HG02759 (cell line): Measurements from ENCODE around the gene NR2F6.

Source experiments
- ATAC-seq: cut with Tn5 transposase; IDR thresholded peaks from one replicate; pipeline ENCODE4 v1.9.1; 2021; ENCODE audit warnings: mild to moderate bottlenecking, moderate library complexity; ENCODE audit not compliant: unreplicated experiment

Gene NR2F6

GRCh38 chr19:17240062-17240752, 5.5 kb downstream of the NR2F6 start:
- ATAC-seq = no peak

GRCh38 chr19:17237747-17238706, 7.7 kb downstream of the NR2F6 start:
- ATAC-seq = no peak

GRCh38 chr19:17236811-17237543, 8.7 kb downstream of the NR2F6 start:
- no peak for ATAC-seq

DNA sequence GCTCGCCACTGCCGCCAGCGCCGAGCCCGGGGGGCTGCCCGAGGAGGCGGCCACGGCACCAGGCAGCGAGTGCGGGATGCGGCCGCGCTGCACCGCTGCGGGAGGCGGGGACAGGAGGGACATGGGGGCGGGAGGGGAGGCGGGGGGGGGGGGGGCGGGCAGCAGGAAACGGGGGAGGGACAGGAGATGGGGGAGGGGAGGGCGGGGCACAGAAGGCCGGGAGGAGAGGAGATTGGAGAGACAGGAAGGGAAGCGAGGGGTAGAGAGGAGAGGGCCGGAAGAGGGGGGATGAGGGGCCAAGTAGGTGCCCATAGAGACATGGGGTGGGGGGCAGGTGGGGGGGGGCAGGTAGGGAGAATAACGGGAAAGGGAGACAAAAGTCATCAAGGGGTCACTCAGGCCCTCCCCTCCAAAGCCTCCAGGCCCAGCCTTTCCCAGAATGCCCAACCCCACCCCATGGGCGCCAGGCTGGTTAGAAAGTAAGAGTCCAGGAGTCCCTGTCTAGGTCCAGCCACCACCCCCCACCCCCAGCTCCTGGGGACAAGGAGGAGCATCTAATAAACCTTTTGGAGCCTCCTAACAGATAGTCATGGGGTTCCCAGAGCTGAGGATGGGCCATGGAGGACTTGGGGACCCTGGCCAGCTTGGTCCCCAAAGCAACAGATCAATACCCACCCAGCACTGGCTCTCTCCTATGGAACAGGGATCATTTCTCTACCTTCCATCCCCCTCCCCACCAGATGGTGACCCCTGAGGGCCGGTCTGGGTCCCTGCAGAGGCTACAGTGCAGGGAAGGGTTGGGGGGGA, 9.5 kb downstream of the NR2F6 start:
- ATAC-seq = peak; percentile 23

GRCh38 chr19:17235300-17235970, 10.3 kb downstream of the NR2F6 start:
- peak; percentile 79 for ATAC-seq

DNA sequence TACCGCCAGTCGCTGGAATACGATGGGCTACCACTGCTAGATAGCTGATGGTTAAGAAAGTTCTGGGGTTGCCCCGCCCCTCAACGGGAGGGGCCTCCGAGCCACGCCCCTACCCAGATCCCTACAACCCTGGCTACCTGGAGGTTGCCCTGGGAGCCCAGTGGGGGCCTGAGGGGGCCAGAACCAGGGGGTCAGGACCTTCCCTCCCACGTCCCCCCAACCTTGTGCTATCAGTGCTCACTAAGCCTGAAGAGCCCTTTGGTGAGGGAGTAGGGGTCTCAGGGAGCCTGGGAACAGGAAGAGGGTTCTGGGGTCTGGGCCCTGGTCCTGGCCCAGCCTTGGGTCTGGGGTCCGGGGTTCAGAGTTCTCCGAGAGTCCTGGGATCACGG, 10.8 kb downstream of the NR2F6 start:
- ATAC-seq = peak; percentile 52

DNA sequence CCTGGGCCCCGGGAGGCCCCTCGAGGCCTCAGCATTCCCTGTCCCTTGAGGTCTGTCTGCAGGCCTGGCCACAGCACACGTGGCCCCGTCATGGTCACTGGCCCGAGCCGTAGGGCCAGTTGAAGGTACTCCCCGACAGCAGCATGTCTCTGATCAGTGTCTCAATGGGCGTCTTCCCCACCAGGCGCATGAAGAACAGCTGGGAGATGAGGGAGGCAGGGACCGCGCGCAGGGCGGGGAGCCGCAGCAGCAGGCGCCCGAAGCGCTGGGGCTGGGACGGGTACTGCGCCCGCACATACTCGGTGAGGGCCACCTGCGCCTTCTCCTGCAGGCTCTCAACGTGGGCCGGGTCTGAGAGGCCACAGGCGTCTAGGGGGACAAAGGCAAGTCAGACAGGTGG, 13.5 kb downstream of the NR2F6 start:
- no peak for ATAC-seq

DNA sequence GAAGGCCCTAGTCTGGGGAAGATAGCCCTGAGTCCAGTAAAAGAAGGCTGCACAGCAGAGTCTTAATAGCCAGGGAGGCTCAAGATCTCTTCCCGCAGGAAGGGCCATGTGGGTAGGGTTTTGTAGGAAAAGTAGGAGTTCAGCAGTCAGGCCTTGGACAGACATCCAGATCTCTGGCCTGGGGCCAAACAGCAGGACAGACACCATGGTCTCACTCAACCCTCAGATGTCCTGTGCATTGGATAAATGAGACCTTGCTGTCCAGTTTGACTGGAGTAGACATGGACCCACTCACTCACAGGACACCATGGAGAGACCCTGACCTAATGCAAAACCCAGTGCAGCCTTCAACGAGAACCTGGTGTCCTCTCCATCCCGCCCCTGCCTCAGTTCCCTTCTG, 15.8 kb downstream of the NR2F6 start:
- no peak for ATAC-seq

GRCh38 chr19:17227798-17228367, 17.8 kb downstream of the NR2F6 start:
- no peak for ATAC-seq

- peak; percentile 93 for ATAC-seq
Measured at GRCh38 chr19:17226002-17226933, 19.5 kb downstream of the NR2F6 start, which contains the start of gene OCEL1. Gene OCEL1 (plus strand): TSS chr19:17226226. CDS start chr19:17226248, 22 bp downstream.

DNA sequence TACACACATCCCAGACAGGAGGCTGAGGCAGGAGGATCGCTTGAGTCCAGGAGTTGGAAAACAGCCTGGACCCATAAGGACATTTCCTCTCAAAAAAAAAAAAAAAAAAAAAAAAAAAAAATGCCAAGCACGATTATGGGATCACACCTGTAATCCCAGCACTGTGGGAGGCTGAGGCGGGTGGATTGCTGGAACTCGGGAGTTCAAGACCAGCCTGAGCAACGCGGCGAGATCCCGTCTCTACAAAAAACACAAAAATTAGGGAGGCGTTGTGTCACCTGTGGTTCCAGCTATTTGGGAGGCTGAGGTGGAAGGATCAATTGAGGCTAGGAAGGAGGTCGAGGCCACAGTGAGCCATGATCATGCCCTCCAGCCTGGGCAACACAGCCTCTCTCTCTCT, 20.7 kb downstream of the NR2F6 start:
- no peak for ATAC-seq

- no peak for ATAC-seq
Measured at GRCh38 chr19:17220207-17220758, 25.4 kb downstream of the NR2F6 start.

DNA sequence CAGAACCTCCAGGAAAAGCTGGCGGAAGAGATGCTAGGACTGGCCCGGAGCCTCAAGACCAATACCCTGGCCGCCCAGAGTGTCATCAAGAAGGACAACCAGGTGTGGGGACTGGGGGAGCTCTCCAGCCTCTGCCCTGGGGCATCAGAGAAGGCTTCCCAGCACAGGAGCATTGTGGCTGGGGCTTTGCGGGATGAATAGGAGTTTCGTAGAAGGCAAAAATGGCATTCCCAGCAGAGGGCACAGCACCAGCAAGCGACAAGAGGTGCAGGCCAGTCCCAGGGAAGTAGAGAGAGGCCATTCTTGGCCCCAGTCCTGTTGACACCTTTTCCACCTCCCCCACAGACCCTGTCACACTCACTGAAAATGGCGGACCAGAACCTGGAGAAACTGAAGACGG, 26.4 kb downstream of the NR2F6 start:
- no peak for ATAC-seq

DNA sequence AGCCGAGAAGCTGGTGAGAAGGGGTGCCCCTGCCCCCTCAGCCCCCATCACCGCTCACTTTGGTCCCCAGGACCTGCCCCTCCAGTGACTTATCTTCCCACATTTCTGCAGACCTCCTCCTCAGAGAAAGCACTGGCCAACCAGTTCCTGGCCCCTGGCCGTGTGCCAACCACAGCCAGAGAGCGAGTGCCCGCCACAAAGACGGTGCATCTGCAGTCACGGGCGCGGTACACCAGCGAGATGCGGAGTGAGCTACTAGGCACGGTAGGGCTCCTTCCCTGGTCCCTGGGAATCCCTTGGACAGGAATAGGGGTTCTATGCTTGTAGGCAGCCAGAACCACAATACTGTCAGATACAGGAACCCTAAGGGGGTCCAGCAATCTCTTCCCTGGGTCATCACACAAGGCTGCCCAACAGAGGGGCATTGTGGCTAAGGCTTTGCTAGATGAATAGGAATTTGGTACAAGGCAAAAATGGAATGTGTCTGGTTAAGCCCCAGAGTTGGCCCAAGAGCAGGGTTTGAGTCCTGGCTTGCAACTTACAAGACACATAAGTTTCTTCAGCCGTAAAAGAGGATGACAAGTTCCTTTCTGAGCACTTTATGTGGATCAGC, 29.6 kb downstream of the NR2F6 start:
- no peak for ATAC-seq

GRCh38 chr19:17215127-17215971, 30.4 kb downstream of the NR2F6 start, which contains the start of gene USE1:
Gene USE1 (plus strand): TSS chr19:17215357. CDS start chr19:17215406, 49 bp downstream.
- peak; percentile 79 for ATAC-seq

GRCh38 chr19:17214508-17215126, 31.1 kb downstream of the NR2F6 start:
- no peak for ATAC-seq
